GM19351 (cell line): Measurements from ENCODE around the gene OLIG2.

ENCODE experiments used
- ATAC-seq: cut with Tn5 transposase; IDR thresholded peaks from one replicate; pipeline ENCODE4 v1.9.1; 2021; ENCODE audit warnings: mild to moderate bottlenecking, moderate library complexity; ENCODE audit not compliant: unreplicated experiment

Gene OLIG2

GRCh38 chr21:33032434-33033047, 6.8 kb downstream of the OLIG2 start:
- ATAC-seq: no peak

- no peak for ATAC-seq
Measured at GRCh38 chr21:33033094-33033951, 7.6 kb downstream of the OLIG2 start.

- no peak for ATAC-seq
Measured at GRCh38 chr21:33033961-33034413, 8.3 kb downstream of the OLIG2 start.

- ATAC-seq: no peak
Measured at GRCh38 chr21:33035147-33035546, 9.4 kb downstream of the OLIG2 start.

GRCh38 chr21:33036430-33037162, 10.9 kb downstream of the OLIG2 start:
- no peak for ATAC-seq

- no peak for ATAC-seq
Measured at GRCh38 chr21:33037501-33037900, 11.8 kb downstream of the OLIG2 start.

- ATAC-seq: no peak
Measured at GRCh38 chr21:33039536-33039935, 13.8 kb downstream of the OLIG2 start.

- ATAC-seq: no peak
Measured at GRCh38 chr21:33040215-33040614, 14.5 kb downstream of the OLIG2 start.

GRCh38 chr21:33041981-33042380, 16.2 kb downstream of the OLIG2 start:
- ATAC-seq: no peak

GRCh38 chr21:33042812-33043211, 17.1 kb downstream of the OLIG2 start:
- ATAC-seq: no peak

- no peak for ATAC-seq
Measured at GRCh38 chr21:33046455-33046854, 20.7 kb downstream of the OLIG2 start.

GRCh38 chr21:33047231-33047630, 21.5 kb downstream of the OLIG2 start:
- no peak for ATAC-seq

GRCh38 chr21:33051925-33052324, 26.2 kb downstream of the OLIG2 start:
- ATAC-seq: no peak

GRCh38 chr21:33053951-33054350, 28.2 kb downstream of the OLIG2 start:
- ATAC-seq: no peak

GRCh38 chr21:33055991-33056390, 30.3 kb downstream of the OLIG2 start:
- ATAC-seq: no peak

- ATAC-seq: no peak
Measured at GRCh38 chr21:33057385-33057940, 31.7 kb downstream of the OLIG2 start.

- no peak for ATAC-seq
Measured at GRCh38 chr21:33058527-33058926, 32.8 kb downstream of the OLIG2 start.

GRCh38 chr21:33058957-33059356, 33.2 kb downstream of the OLIG2 start:
- no peak for ATAC-seq

- no peak for ATAC-seq
Measured at GRCh38 chr21:33059380-33059841, 33.7 kb downstream of the OLIG2 start.

GRCh38 chr21:33061233-33061632, 35.5 kb downstream of the OLIG2 start:
- no peak for ATAC-seq

- ATAC-seq: no peak
Measured at GRCh38 chr21:33063375-33063883, 37.7 kb downstream of the OLIG2 start.
